HK-2 (cell line): ENCODE results near the gene WSCD1.
A peak's percentile ranks its signal among the peaks of the same experiment; 100 is the strongest.

Experiments
- DNase-seq: peaks from one replicate; pipeline ENCODE4 v3.0.0-alpha.2; 2018; ENCODE audit not compliant: unreplicated experiment

WSCD1 gene

GRCh38 chr17:6108382-6108781 lies 38.2 kb downstream of the WSCD1 start:
- DNase-seq, result no peak

GRCh38 chr17:6108987-6109386 lies 38.8 kb downstream of the WSCD1 start:
- DNase-seq, result no peak

DNA sequence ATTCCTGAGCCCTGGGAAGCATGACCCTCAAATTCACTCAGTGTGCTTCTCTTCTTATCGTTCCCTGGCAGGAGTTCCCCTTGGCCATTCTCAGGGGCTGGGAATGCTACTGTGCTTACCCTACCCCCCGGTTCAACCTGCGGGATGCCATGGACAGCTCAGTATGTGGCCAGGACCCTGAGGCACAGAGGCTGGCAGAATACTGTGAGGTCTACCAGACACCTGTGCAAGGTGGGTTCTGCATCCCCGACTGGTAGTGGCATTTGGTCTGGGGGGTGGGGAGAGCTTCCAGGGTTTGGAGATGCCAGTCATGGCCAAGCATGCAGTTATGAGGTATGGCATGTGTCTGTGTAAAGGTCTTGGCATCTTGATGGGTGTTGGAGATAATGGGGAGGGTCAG lies 39.4 kb downstream of the WSCD1 start:
- DNase-seq, result no peak

DNA sequence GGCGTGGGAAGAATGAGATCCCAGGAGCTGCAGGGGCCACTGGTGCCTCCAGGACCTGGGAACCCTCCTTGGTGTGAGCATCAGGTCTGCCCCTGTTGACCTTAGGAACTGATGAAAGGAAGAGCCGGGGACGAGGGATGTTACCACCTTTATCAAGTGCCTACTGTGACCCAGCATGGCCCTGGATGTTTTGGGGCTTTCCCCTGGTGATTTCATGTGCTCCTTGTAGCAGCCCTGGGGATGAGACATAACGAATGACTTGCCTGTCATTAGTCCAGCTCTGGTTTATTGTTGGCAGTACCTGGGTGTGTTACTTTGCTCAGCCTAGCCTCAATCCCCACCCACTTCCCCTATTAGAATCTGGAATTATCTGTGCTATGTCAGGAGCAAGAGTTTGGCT lies 39.9 kb downstream of the WSCD1 start:
- DNase-seq, result no peak

- peak; percentile 33 for DNase-seq
Measured at GRCh38 chr17:6110592-6110991, 40.4 kb downstream of the WSCD1 start.

DNA sequence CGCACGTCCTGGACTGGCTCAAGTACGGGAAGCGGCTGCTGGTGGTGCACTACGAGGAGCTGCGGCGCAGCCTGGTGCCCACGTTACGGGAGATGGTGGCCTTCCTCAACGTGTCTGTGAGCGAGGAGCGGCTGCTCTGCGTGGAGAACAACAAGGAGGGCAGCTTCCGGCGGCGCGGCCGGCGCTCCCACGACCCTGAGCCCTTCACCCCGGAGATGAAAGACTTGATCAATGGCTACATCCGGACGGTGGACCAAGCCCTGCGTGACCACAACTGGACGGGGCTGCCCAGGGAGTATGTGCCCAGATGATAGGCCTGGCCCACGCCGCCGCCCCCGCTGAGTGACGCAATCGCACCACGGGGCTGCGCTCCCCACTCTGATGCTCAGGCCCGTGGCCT lies 50.2 kb downstream of the WSCD1 start:
- no peak for DNase-seq

DNA sequence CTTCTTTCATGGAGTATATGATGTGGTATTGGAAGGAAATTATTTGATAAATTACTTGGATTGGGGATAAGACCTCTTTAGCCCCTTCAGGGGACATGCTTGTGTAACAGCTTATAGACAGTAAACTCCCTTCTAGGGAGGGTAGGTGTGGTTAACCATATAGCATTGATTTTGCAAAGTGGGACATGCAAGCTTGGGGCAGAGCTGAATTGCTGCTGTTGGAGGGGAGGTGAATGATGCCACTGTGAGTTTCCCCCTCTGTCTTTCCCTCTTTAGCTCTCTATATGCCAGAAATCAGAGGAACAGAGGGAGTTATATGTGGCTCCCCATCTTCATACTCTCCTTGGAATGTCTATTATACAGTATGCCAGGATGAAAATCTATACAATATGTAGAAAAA lies 54.7 kb downstream of the WSCD1 start:
- no peak for DNase-seq

GRCh38 chr17:6126768-6127167 lies 56.6 kb downstream of the WSCD1 start:
- no peak for DNase-seq

- DNase-seq, result no peak
Measured at GRCh38 chr17:6134721-6135120, 64.5 kb downstream of the WSCD1 start.

GRCh38 chr17:6135236-6135635 lies 65.1 kb downstream of the WSCD1 start:
- DNase-seq, result no peak

DNA sequence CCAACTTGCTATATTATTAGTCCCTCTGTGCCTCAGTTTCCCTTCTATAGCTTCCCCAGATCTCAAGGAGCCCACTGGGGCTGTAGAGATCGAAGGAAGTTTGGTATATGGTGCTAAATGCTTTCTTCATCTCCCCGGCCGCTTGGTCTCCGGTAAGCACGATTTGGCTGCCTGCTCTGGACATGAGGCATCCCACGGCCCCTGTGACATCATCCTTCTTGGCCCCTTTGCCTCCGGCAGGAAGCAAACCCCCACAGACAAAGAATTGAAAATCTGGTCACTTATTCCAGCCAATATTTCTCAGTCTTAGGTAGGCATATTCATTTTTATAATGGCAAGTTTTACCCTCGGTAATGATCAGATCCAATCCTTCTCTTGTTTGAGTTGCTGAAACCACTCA lies 65.8 kb downstream of the WSCD1 start:
- DNase-seq, result no peak

DNA sequence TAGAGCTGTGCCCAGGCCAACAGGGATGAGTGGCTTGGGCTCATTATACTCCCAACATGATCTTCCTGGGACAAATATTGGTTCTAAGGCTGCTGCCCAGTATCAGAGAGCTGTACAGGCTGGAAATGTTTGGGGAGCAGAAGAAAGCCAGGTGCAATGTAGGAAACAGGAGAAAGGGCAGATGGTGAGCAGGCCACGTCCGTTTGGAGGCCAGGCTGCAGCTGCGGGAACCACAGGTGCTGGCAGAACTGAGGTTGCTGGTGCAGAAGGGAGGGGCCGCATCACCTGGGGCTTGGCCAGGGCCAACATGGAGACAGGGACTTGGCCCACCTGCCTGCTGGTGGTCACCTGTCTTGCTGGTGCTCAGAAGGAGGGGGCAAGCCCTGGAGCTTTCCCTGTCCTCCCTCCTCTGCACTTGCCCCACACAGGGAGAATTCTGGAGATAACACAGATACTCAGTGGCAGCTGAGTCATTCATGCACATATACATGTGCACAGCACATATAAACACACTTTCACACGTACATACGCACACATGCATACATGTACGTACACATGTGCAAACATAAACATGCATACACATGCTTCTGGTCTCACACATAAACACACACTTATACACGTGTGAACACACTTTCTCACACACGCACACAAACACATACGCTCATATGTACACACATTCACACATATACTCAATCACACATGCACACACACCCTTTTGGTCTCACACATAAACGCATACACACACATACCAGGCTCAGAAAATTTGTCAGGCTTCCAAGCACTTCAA lies 67.7 kb downstream of the WSCD1 start:
- no peak for DNase-seq

- no peak for DNase-seq
Measured at GRCh38 chr17:6138761-6139446, 68.7 kb downstream of the WSCD1 start.

DNA sequence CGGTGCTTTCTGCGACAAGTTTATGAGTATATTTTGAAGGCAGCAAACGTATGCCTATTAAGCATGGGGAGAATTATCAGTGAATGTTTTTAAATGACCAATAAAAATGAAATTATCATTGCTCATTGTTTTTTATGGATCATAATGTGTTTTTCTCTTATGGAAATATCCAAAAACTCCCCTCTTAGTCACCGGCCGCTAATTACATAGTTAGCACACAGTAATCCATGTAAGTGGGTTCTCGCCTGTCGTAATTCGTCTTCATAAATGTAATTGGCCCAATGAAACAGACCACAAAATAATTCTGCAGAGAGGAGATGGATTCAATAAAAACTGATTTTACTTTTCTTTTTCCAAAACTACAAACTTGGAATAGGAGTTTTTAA lies 69.3 kb downstream of the WSCD1 start:
- DNase-seq, result no peak

GRCh38 chr17:6140188-6140587 lies 70.0 kb downstream of the WSCD1 start:
- no peak for DNase-seq

- DNase-seq, result no peak
Measured at GRCh38 chr17:6140728-6141330, 70.7 kb downstream of the WSCD1 start.

DNA sequence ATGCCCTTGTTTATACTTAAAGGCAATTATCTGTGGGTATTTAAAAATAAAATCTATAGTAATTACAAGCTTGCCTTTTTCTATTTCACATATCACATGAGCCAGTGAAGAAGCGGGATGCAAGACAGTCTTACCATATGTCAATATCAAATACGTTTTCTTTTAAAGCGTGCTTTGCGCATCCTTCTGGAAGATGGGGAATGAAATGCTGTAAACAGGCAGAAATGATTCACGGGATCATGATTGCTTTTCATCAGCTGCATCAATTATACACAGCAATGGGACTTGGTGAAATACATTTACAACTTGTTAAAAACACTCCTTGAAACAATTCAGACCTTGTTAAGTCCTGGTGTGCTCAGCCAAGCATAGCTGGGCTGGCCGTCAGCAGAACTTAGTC lies 72.5 kb downstream of the WSCD1 start:
- DNase-seq, result no peak

- no peak for DNase-seq
Measured at GRCh38 chr17:6145946-6146345, 75.8 kb downstream of the WSCD1 start.

- DNase-seq, result no peak
Measured at GRCh38 chr17:6147042-6147441, 76.9 kb downstream of the WSCD1 start.

DNA sequence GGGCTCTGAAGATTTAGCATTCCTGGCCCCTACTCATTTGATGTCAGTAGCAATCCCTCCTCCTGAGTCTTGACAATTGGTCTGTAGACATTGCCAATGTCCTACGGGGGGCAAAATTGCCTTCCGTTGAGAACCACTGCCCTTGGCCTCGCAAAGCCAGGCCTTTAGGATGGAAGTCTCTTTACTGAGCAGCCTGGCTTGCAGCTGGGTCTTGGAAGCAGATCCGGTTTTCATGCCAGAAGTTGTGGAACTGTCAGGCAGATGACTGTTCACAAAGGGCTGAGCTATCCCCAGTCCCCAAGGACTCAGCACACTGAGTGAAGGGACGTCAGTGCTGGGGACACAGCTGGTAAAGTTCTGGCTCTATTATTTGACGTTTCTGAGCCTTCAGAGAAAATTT lies 83.2 kb downstream of the WSCD1 start:
- DNase-seq, result no peak

- no peak for DNase-seq
Measured at GRCh38 chr17:6157716-6158115, 87.5 kb downstream of the WSCD1 start.

- no peak for DNase-seq
Measured at GRCh38 chr17:6159541-6160231, 89.5 kb downstream of the WSCD1 start.

DNA sequence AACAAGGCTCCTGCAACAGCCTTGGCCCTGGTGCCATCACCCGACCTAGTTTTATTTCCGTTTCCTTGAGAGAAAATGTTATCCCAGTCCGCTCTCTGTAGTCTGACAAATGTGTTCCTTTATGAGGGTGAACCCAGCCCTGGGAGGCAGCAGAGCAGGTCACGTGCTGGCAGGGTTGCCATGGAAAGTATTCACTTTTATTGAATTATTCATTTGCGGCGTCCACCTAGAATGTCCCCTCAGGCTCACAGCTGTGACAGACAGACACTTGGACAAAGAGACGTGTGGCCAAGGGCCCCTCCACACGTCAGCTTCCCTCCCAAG lies 90.0 kb downstream of the WSCD1 start:
- DNase-seq, result no peak
